Skin epidermis (tissue), 12 donors: ENCODE data around the gene CT45A1.
"Not testable (repeated sequence)": the region's sequence is repeated elsewhere in the genome, so short reads cannot be mapped to it uniquely, and the experiment has no call there.

Experiments
- H3K27ac ChIP-seq, 21 experiments: fragments of 200-600 bp; sonication (generic) in 11 of 21; one replicate each; pipeline ENCODE4 v1.5.0; 2020; ENCODE audit warnings: mild to moderate bottlenecking in 3 of 21, inconsistent platforms in 2 of 21, moderate library complexity in 2 of 21
- H3K4me3 ChIP-seq, 7 experiments: fragments of 200-600 bp; sonication (generic) in 2 of 7; one replicate each; pipeline ENCODE4 v1.5.0; 2020; ENCODE audit warnings: inconsistent platforms in 2 of 7, mild to moderate bottlenecking in 2 of 7, moderate library complexity in 1 of 7

CT45A1 gene, protein sequence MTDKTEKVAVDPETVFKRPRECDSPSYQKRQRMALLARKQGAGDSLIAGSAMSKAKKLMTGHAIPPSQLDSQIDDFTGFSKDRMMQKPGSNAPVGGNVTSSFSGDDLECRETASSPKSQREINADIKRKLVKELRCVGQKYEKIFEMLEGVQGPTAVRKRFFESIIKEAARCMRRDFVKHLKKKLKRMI

DNA sequence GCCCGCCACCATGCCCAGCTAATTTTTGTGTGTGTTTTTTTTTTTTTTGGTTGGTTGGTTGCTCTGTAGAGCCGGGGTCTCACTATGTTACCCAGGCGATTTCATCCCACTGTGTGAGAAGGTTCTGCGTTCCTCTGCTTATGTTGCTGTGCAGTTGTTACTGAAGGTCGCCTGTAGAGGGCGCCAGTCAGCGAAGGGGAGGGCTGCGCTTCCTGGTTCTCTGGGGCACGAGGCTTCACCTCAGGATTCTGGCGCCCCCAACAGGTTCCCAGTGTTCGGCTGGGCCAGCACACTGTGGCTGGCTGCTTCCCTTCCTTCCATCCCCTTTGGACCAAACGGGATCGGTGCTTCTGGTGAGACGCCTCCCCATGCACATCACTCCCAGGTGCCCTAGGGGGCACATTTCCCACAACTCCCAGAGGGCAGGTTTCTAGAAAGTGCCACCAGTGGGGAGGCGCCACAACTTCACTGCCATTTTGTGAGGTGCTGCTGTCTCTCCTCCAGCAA is at the start of gene CT45A1:
TSS of gene CT45A1 (plus strand) at position 457 of the 507 bp plus-strand sequence. CDS start 5,302 bp downstream, outside the sequence.
- not testable (repeated sequence) for H3K27ac ChIP-seq, H3K4me3 ChIP-seq

DNA sequence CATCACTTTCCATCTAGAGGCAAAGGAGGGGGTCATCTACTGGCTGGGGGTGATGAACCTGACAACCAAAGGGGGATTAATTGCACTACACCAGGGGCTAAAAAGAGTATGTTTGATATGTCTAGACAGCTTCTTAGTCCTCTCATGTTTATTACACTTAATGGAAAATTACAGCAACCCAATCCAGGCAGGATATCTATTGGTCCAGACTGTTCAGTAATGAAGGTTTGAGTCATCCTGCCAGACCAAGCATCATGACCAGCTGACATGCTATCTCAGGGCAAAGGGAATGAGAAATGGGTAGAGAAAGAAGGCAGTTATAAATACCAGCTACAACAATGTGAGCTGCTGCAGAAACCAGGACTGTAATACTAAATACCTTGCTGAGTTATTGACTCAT is 40.5 kb upstream of the CT45A1 start:
- not testable (repeated sequence) for H3K27ac ChIP-seq, H3K4me3 ChIP-seq

DNA sequence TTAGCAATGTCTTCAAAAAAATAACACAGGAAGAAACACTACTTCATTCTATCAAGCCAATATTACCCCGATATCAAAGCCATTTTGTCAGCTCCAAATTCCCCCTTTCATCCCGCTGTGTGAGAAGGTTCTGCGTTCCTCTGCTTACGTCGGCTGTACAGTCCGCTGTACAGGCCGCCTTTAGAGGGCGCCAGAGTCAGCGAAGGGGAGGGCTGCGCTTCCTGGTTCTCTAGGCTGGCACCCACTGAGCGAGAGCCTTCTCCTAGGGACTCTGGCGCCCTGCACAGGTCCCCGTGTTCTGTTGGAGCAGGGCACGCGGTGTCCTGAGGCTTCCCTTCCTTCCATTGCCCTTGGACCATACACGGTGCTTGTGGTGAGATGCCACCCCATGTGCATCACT is 25.3 kb upstream of the CT45A1 start:
- H3K27ac ChIP-seq = no peak overlapping the region
- no peak overlapping the region for H3K4me3 ChIP-seq

DNA sequence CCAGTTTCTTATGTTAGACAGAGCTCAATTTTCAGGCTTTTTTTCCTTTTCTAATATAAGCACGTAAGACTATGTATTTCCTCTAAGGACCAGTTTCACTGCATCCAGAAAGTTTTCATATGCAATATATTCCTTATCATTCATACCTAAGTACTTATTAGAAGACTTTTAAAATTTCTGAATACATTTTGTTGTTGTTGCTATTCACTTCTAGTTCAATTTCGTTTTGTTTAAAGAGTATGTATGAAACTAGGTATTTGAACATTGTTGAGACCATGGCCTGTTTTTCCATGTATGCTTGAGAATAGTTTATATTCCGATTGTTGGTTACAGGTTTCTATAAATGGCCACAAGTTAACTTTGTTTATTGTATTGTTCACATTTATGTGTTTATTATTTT is 18.0 kb upstream of the CT45A1 start:
- H3K4me3 ChIP-seq = no peak overlapping the region
- H3K27ac ChIP-seq = no peak overlapping the region

DNA sequence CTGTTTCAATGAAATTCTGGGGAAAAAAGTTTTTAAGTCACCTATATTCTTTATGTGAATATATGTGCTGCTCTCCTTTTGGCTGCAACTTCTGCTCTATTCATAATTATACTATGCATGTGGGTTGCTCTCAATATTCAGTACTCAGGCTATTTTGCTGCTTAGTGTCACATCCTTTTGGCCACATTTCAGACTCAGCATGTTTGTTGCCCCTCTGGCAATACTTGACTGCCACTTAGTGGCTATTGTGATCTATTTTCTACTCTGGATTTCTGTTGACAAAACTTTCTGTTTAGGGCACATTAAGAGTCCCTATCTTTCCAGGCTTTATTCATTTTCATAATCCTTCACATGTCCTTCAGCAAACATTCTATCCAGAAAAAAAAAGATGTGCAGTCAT is 15.8 kb upstream of the CT45A1 start:
- Histone ChIP-seq H3K4me3 (no peak overlapping the region), H3K27ac (no peak overlapping the region)

DNA sequence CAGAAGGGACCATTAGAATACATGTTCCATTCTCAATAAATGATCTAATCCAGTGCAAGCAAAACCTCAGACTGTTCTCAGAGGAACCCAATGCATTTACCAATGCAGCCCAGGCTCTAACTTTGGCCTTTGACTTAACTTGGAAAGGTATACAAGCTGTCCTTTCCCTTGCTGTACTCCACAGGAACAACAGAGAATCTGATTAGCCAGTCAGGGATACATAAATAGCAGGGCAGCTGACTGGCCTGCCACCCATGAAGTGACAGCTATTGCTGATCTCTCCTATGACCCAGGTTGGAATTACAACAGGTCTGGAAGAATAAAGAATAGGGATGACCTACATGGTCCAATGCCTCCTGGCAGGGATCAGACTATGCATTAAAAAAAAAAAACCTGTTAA is 14.5 kb upstream of the CT45A1 start:
- H3K4me3 ChIP-seq = no peak overlapping the region
- no peak overlapping the region for H3K27ac ChIP-seq

DNA sequence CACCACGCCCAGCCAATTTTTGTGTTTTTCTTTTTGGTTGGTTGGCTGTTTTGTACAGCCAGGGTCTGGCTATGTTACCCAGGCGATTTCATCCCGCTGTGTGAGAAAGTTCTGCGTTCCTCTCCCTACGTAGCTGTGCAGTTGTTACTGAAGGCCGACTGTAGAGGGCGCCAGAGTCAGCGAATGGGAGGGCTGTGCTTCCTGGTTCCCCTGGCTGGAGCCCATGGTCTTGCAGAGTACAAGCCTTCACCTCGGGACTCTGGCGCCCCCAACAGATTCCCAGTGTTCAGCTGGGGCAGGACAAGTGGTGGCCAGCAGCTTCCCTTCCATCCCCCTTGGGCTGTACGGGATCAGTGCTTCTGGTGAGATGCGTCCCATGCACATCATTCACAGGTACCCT is 5.6 kb upstream of the CT45A1 start:
- no peak overlapping the region for H3K4me3 ChIP-seq
- H3K27ac ChIP-seq = no peak overlapping the region

DNA sequence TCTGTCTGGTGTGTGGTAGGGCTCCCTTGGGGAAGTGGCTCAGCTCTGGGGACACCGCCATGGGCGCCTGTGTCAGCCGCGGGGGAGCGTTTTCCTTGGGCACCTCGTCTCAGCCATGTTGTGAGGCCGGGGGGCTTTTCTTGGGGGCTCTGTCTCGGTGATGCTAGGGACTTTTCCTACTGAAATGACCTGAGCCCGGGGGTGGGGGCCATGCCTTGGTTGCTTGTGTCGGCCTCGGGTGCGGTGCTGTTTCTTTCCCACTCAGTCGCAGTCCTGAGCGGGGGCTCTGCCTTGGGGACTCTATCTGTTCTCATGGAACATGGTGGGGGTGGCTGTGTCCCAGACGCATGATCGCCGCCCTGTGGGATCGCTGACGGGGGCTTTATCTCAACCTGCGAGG is 356 bp downstream of the CT45A1 start:
- H3K4me3 ChIP-seq = no peak overlapping the region

DNA sequence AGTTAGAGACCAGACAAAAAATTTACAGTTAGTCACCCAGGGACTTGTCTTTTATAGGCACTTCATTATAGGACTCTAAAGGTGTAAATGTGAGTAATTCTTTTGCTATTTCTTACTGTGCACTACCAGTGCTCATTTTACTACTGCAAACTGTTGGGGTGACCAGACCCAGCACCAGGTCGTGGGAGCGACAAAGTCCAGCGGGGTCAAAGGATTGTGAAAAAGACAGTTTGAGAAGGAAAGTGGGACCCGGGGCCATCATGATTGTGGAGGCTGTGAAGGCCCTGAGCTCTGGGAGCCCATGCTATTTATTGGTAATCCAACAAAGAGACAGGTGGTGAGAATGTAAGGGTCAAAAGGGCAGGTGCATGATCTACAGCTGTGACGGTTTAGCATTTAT is 21.2 kb downstream of the CT45A1 start:
- not testable (repeated sequence) for H3K27ac ChIP-seq, H3K4me3 ChIP-seq

More for the DNA sequence above, 356 bp downstream of the CT45A1 start:
- no peak overlapping the region for H3K27ac ChIP-seq

DNA sequence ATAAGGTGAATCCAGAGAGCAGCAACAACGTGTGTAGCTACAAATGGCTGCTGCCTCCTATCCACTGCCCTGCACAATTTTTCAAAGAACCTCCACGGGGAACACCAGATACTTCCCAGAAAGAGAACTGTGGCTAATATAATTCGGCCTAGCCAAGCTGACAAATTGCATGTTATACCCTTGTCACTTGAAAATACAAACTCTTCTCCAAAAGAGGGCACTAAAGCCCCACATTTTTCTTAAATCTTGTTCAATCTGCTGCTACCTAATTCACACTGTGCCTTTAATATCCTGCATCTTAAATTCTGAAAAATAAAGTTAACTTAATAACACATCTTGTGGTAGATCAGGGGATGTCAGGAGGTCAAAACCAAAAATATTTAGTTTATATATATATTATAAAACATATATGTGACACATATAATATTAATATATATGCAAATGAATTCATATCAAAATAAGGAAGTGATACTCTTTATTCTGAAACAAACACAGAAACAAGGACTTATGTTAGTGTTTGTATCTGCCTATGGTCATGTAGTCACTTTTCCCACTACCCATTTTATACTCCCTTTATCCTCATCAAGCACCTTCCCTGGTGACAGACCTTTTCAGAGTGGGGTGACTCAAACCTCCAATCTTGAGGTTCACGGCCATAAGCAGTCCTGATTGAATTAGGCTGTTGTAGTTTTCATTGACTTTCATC is 24.1 kb downstream of the CT45A1 start:
- H3K4me3 ChIP-seq = no peak overlapping the region
- H3K27ac ChIP-seq = no peak overlapping the region

DNA sequence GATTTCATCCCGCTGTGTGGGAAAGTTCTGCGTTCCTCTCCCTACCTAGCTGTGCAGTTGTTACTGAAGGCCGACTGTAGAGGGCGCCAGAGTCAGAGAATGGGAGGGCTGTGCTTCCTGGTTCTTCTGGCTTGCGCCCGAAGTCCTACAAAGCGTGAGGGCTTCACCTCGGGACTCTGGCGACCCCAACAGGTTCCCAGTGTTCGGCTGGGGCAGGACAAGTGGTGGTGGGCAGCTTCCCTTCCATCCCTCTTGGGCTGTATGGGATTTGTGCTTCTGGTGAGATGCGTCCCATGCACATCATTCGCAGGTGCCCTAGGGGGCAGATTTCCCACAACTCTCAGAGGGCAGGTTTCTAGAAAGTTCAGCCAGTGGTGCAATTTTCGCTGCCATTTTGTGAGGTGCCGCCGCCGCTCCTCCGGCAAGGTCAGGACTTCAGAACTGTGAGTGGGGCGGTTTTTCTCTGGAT is 27.3 kb downstream of the CT45A1 start:
- no peak overlapping the region for H3K27ac ChIP-seq
- H3K4me3 ChIP-seq = no peak overlapping the region

DNA sequence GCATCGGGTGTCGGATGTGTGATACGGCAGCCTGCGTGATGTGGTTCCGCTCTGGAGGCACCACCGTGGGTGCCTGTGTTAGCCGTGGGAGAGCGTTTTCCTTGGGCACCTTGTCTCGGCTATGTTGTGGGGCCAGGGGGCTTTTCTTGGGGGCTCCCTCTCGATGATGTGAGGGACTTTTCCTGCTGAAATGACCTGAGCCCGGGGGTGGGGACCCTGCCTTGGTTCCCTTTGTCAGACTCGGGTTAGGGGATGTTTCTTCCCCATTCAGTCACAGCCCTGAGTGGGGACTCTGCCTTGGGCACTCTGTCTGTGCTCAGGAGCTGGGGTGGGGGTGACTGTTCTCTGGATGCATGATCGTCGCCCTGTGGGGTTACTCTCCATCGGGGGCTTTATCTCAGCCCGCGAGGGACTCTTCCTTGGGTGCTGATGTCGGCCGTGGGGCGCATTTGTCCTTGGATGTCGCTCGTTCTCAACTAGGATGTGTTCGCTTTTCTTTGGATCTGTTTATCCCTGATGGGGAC is 27.8 kb downstream of the CT45A1 start:
- Histone ChIP-seq H3K4me3 (no peak overlapping the region), H3K27ac (no peak overlapping the region)

DNA sequence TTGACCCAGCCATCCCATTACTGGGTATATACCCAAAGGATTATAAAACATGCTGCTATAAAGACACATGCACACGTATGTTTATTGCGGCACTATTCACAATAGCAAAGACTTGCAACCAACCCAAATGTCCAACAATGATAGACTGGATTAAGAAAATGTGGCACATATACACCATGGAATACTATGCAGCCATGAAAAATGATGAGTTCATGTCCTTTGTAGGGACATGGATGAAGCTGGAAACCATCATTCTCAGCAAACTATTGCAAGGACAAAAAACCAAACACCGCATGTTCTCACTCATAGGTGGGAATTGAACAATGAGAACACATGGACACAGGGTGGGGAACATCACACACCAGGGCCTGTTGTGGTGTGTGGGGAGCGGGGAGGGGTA is 31.3 kb downstream of the CT45A1 start:
- not testable (repeated sequence) for H3K4me3 ChIP-seq, H3K27ac ChIP-seq

DNA sequence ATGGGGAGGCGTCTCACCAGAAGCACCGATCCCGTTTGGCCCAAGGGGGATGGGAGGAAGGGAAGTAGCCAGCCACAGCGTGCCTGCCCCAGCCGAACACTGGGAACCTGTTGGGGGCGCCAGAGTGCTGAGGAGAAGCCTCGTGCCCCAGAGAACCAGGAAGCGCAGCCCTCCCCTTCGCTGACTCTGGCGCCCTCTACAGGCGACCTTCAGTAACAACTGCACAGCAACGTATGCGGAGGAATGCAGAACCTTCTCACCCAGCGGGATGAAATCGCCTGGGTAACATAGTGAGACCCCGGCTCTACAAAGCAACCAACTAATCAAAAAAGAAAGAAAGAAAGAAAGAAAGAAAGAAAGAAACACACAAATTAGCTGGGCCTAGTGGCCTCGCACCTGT is 54.7 kb downstream of the CT45A1 start, which contains the start of gene CT45A3:
TSS of gene CT45A3 (minus strand) at position 101 of the 400 bp plus-strand sequence. CDS start 3,747 bp downstream, outside the sequence.
- H3K4me3 ChIP-seq, H3K27ac ChIP-seq: not testable (repeated sequence)
